Mesendoderm (in vitro differentiated cells): ENCODE results near the gene TEX14.

Experiments used
- DNase-seq: peaks from one replicate; pipeline ENCODE4 v3.0.0; 2013
- H2AK5ac ChIP-seq: 2 replicates; pipeline ENCODE4 v1.6.1; 2013; ENCODE audit warnings: low read length, inconsistent platforms
- H2BK120ac ChIP-seq: 2 replicates; pipeline ENCODE4 v1.6.1; 2013; ENCODE audit warnings: low read depth, mild to moderate bottlenecking, low read length, moderate library complexity, mixed read lengths
- H2BK15ac ChIP-seq: replicated peaks from 2 replicates; pipeline ENCODE4 v1.6.1; 2013; ENCODE audit warnings: low read depth, mild to moderate bottlenecking, moderate library complexity
- H2BK5ac ChIP-seq: 2 replicates; pipeline ENCODE4 v1.6.1; 2013; ENCODE audit warnings: low read length, inconsistent platforms
- H3K18ac ChIP-seq: 2 replicates; pipeline ENCODE4 v1.6.1; 2013; ENCODE audit warnings: mild to moderate bottlenecking, low read length, mixed read lengths
- H3K23ac ChIP-seq: one replicate; pipeline ENCODE4 v1.6.1; 2013; ENCODE audit warnings: low read length
- H3K27ac ChIP-seq: 2 replicates; pipeline ENCODE4 v1.5.1; 2013; ENCODE audit warnings: low read depth, mild to moderate bottlenecking, inconsistent platforms, low read length, moderate library complexity
- H3K27me3 ChIP-seq: 2 replicates; pipeline ENCODE4 v1.6.1; 2013; ENCODE audit warnings: low read length, control low read depth, mild to moderate bottlenecking, inconsistent platforms; ENCODE audit not compliant: insufficient read depth, poor library complexity
- H3K36me3 ChIP-seq: 2 replicates; pipeline ENCODE4 v1.6.1; 2013; ENCODE audit warnings: low read length, inconsistent platforms; ENCODE audit not compliant: control insufficient read depth, insufficient read depth
- H3K4ac ChIP-seq: one replicate; pipeline ENCODE4 v1.6.1; 2013; ENCODE audit warnings: low read depth, mild to moderate bottlenecking, low read length, moderate library complexity
- H3K4me1 ChIP-seq: 2 replicates; pipeline ENCODE4 v1.6.1; 2013; ENCODE audit warnings: low read depth, low read length, inconsistent platforms; ENCODE audit not compliant: control insufficient read depth
- H3K4me2 ChIP-seq: 2 replicates; pipeline ENCODE4 v1.6.1; 2013; ENCODE audit warnings: low read length
- H3K4me3 ChIP-seq: 2 replicates; pipeline ENCODE4 v1.5.1; 2013; ENCODE audit warnings: mild to moderate bottlenecking, low read length
- H3K56ac ChIP-seq: one replicate; pipeline ENCODE4 v1.6.1; 2013; ENCODE audit warnings: low read length
- H3K79me1 ChIP-seq: 2 replicates; pipeline ENCODE4 v1.6.1; 2013; ENCODE audit warnings: low read length, inconsistent platforms
- H3K79me2 ChIP-seq: 2 replicates; pipeline ENCODE4 v1.6.1; 2013; ENCODE audit warnings: mild to moderate bottlenecking, low read length; ENCODE audit not compliant: control insufficient read depth, insufficient read depth
- H3K9ac ChIP-seq: 2 replicates; pipeline ENCODE4 v1.6.1; 2013; ENCODE audit warnings: low read length, inconsistent platforms
- H4K5ac ChIP-seq: one replicate; pipeline ENCODE4 v1.6.1; 2013; ENCODE audit warnings: low read length
- H4K8ac ChIP-seq: one replicate; pipeline ENCODE4 v1.6.1; 2013; ENCODE audit warnings: low read depth, mild to moderate bottlenecking, control low read depth, low read length, moderate library complexity
- WGBS: extraction: QIAGEN DNeasy Blood & Tissue Kit; methylation state at CpG from one replicate; pipeline ENCODE4 v1.1.7; 2013; ENCODE audit warnings: low lambda C conversion rate, missing lambda C conversion rate; ENCODE audit not compliant: insufficient coverage; ENCODE audit errors: extremely low coverage; 5-methylcytosine and 5-hydroxymethylcytosine counted together

The TEX14 gene

DNA sequence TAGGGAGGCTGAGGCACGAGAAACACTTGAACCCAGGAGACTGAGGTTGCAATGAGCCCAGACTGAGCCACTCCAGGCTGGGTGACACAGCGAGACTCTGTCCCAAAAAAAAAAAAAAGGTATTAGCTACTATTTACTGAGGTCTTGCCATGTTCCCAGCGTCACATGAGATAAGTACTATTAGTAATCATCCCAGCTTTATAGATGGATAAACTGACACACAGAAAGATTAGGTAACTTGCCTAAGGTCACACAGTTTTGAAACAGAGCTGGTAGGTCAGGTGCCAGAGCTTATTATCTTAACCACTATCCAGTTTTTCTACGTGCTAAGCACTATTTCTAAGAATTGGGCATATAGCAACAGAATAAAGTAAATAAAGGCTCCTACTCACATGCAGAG lies 51.6 kb downstream of the TEX14 start:
- no peak for DNase-seq
- Histone ChIP-seq H3K4ac (no peak overlapping the region), H3K4me3 (no peak overlapping the region), H3K9ac (no peak overlapping the region), H3K79me1 (no peaks in the 10 kb centered on the region), H3K27ac (no peak overlapping the region), H2AK5ac (no peak overlapping the region), H4K5ac (no peak overlapping the region), H2BK15ac (no peak overlapping the region), H3K18ac (no peak overlapping the region), H3K23ac (no peak overlapping the region), H3K4me1 (peaks cover 2% of the 10 kb centered on the region), H3K36me3 (no peaks in the 10 kb centered on the region), H3K79me2 (no peaks in the 10 kb centered on the region), H3K56ac (no peak overlapping the region), H4K8ac (no peak overlapping the region), H2BK120ac (no peak overlapping the region), H3K27me3 (no peaks in the 10 kb centered on the region), H3K4me2 (no peak overlapping the region), H2BK5ac (no peak overlapping the region)
- no CpG with 5 or more reads among the region's 4 CpGs for WGBS

DNA sequence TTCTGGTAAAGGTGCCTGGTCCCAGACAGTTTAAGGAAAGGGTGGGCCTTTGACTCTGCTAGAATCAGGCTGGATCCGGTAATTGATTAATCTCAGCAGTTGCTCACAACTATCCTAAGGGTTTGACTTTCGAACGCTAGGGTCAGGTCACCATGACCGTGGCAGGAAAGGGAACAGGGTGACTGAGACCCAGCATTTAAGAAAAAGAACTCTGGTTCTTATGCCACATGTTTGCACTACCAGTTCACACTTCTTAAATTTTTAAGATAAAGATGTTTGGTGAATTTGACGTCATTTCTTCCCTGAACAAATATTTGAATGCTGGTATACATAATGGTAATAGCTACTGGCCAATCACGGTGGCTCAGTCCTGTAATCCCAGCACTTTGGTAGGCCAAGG lies 52.2 kb downstream of the TEX14 start:
- Histone ChIP-seq H2BK15ac (no peak overlapping the region), H3K4me2 (no peak overlapping the region), H4K8ac (no peak overlapping the region), H3K23ac (no peak overlapping the region), H3K27me3 (no peaks in the 10 kb centered on the region), H3K18ac (no peak overlapping the region), H3K4ac (no peak overlapping the region), H2BK5ac (no peak overlapping the region), H3K79me1 (no peaks in the 10 kb centered on the region), H3K36me3 (no peaks in the 10 kb centered on the region), H2AK5ac (no peak overlapping the region), H3K4me1 (peaks cover 2% of the 10 kb centered on the region), H2BK120ac (no peak overlapping the region), H3K56ac (no peak overlapping the region), H4K5ac (no peak overlapping the region), H3K9ac (no peak overlapping the region), H3K4me3 (no peak overlapping the region), H3K79me2 (no peaks in the 10 kb centered on the region), H3K27ac (no peak overlapping the region)
- DNase-seq, result no peak
- no CpG with 5 or more reads among the region's 6 CpGs for WGBS

DNA sequence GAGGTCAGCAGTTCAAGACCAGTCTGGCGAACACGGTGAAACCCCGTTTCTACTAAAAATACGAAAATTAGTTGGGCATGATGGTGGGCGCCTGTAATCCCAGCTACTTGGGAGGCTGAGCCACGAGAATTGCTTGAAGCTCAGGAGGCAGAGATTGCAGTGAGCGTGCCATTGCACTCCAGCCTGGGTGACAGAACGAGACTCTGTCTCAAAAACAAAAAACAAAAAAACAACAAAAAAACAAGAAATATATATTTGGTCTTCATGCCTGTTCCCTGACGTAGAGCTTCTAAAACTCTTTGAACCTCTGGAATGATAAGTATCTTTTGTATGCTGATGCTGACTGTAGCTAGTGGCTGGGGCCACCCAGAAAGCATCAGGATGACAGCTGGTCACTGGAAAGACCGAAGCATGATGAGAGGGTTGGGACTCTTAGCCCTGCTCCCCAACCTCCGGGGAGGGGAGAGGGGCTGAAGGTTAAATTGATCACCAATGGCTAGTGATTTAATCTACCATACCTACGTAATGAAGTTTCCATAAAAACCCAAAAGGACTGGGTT lies 54.8 kb downstream of the TEX14 start:
- no peak overlapping the region for H2BK15ac ChIP-seq
- H3K36me3 ChIP-seq, result no peaks in the 10 kb centered on the region
- H3K4me3 ChIP-seq, result no peak overlapping the region
- H3K27ac ChIP-seq, result no peak overlapping the region
- H3K27me3 ChIP-seq, result no peaks in the 10 kb centered on the region
- no peak overlapping the region for H4K8ac ChIP-seq
- no peak overlapping the region for H2BK120ac ChIP-seq
- H3K56ac ChIP-seq, result no peak overlapping the region
- H3K4me1 ChIP-seq, result peaks cover under 1% of the 10 kb centered on the region
- peak; percentile 58 for DNase-seq
- no peaks in the 10 kb centered on the region for H3K79me1 ChIP-seq
- no peak overlapping the region for H2AK5ac ChIP-seq
- H3K18ac ChIP-seq, result no peak overlapping the region
- no peak overlapping the region for H3K4ac ChIP-seq
- H2BK5ac ChIP-seq, result no peak overlapping the region
- no CpG with 5 or more reads among the region's 12 CpGs for WGBS
- no peak overlapping the region for H3K4me2 ChIP-seq
- no peak overlapping the region for H3K9ac ChIP-seq
- no peak overlapping the region for H3K23ac ChIP-seq
- no peaks in the 10 kb centered on the region for H3K79me2 ChIP-seq
- no peak overlapping the region for H4K5ac ChIP-seq

DNA sequence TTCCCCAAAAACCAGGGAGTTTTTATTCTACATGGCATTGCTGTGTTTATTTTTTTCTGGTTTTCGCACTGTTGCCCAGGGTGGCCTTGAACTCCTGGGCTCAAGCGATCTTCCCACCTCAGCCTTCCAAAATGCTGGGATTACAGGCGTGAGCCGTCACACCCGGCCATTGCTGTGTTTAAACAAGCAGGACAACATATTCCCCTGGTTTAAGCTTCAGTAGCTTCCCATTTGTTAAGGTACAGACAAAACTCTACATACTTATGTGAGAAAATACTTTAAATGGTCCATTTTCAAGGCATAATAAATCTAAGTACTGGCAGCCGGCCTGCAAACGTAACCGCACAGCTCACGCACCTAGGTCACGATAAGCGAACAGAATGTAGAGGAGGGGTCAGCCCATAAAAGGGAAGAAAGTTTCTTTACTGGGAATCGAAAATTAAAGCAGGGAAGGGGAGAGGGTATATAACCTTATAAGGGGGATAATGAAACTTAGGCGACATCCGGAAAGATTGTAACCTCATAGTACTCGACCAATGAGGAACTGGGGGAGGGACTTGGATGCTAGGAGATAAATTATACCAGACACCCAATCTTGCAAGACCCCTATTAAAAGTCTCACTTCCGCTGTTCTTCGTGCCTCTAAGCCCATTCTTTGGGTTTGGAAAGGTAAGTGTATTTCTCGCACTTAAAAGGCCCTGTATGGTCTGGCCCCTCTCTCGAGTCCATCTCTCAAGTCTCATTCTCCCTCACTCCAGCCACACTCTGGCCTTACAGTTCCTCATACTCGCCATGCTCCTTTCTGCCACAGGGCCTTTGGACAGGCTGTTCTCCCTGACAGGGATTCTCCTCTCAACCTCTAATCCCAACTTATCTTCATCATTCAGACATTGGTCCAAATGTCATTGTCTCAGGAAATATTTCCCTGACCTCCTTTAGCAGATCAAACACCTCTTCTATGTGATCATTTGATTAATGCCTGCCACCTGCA lies 59.2 kb downstream of the TEX14 start:
- peak overlapping the region; percentile 82 for H3K9ac ChIP-seq
- WGBS, result no CpG with 5 or more reads among the region's 20 CpGs

DNA sequence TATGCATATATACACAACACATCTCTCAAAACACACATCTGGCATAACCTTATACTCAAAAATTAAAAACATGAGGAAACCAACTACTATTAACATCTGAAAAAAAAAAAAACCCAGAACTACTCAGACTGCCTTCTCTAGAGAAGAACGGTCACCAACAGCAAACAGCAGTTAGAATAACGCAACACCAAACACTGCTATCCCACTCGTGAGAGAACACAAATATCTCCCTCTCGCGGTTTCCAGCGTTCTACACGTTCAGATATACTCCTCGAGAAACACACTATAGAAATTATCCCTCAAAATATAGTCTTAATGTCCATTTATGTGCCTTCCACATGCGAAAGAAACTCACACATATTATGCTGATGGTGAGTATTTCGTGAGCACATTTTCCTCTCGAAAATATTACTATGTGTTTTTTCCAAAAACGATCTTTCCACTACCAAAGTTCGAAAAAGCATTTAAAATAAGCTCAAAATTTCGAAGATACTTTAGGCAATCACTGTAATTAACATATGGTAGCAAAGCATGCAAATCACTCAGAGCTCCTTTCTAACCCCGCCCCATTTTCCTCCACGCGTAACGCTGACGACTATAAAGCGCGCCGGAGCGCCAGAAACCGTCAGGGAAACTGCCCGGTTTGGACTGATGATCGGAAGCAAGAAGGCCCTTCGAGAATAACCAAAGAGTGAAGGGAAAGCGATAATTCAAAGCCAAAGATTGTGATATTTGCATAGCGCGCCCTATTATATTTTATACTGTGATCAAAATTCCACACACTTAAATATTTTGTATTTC lies 60.1 kb downstream of the TEX14 start:
- H3K27ac ChIP-seq, result no peak overlapping the region
- H3K36me3 ChIP-seq, result no peaks in the 10 kb centered on the region
- H2BK120ac ChIP-seq, result no peak overlapping the region
- no peak overlapping the region for H3K4me3 ChIP-seq
- WGBS, result no CpG with 5 or more reads among the region's 30 CpGs
- DNase-seq, result peak; percentile 99
- no peak overlapping the region for H2BK5ac ChIP-seq
- no peaks in the 10 kb centered on the region for H3K79me1 ChIP-seq
- H3K4me1 ChIP-seq, result no peaks in the 10 kb centered on the region
- no peak overlapping the region for H4K5ac ChIP-seq
- H3K9ac ChIP-seq, result peak overlapping the region; percentile 82
- H3K23ac ChIP-seq, result no peak overlapping the region
- H3K18ac ChIP-seq, result peak overlapping the region; percentile 76
- H2BK15ac ChIP-seq, result no peak overlapping the region
- H2AK5ac ChIP-seq, result no peak overlapping the region
- H3K56ac ChIP-seq, result peak overlapping the region; percentile 90
- H3K4me2 ChIP-seq, result no peak overlapping the region
- peak overlapping the region; percentile 83 for H3K4ac ChIP-seq
- H3K27me3 ChIP-seq, result no peaks in the 10 kb centered on the region
- no peaks in the 10 kb centered on the region for H3K79me2 ChIP-seq
- no peak overlapping the region for H4K8ac ChIP-seq

More for the DNA sequence above, 59.2 kb downstream of the TEX14 start:
- no peak for DNase-seq
- H3K23ac ChIP-seq, result no peak overlapping the region
- H2BK15ac ChIP-seq, result no peak overlapping the region
- no peaks in the 10 kb centered on the region for H3K27me3 ChIP-seq
- peak overlapping the region; percentile 83 for H3K4ac ChIP-seq
- no peak overlapping the region for H2BK120ac ChIP-seq
- H3K4me1 ChIP-seq, result no peaks in the 10 kb centered on the region
- H3K27ac ChIP-seq, result no peak overlapping the region
- H3K56ac ChIP-seq, result peak overlapping the region; percentile 90
- no peak overlapping the region for H3K4me3 ChIP-seq
- H2BK5ac ChIP-seq, result no peak overlapping the region
- peak overlapping the region; percentile 95 for H4K5ac ChIP-seq
- no peaks in the 10 kb centered on the region for H3K79me2 ChIP-seq
- peak overlapping the region; percentile 40 for H3K4me2 ChIP-seq
- no peaks in the 10 kb centered on the region for H3K79me1 ChIP-seq
- H4K8ac ChIP-seq, result peak overlapping the region; percentile 98
- H2AK5ac ChIP-seq, result no peak overlapping the region
- peak overlapping the region; percentile 76 for H3K18ac ChIP-seq
- no peaks in the 10 kb centered on the region for H3K36me3 ChIP-seq
